ENCODE data around the gene GAPDH. TPM values are rescaled to one million over a fixed set of nuclear protein-coding genes. Genes with fewer than 3 reads are reported as not detected.
"Not testable (repeated sequence)": the region's sequence is repeated elsewhere in the genome, so short reads cannot be mapped to it uniquely, and the experiment has no call there.

The GAPDH gene
- total RNA-seq (100 to 1,000 TPM; 640 to 695 TPM), total RNA-seq (500 to 1,216 reads per million in 2 donors)

DNA sequence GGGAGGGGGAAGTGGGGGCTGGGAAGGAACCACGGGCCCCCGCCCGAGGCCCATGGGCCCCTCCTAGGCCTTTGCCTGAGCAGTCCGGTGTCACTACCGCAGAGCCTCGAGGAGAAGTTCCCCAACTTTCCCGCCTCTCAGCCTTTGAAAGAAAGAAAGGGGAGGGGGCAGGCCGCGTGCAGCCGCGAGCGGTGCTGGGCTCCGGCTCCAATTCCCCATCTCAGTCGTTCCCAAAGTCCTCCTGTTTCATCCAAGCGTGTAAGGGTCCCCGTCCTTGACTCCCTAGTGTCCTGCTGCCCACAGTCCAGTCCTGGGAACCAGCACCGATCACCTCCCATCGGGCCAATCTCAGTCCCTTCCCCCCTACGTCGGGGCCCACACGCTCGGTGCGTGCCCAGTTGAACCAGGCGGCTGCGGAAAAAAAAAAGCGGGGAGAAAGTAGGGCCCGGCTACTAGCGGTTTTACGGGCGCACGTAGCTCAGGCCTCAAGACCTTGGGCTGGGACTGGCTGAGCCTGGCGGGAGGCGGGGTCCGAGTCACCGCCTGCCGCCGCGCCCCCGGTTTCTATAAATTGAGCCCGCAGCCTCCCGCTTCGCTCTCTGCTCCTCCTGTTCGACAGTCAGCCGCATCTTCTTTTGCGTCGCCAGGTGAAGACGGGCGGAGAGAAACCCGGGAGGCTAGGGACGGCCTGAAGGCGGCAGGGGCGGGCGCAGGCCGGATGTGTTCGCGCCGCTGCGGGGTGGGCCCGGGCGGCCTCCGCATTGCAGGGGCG is at the start of gene GAPDH:
TSS of gene GAPDH (plus strand) at position 595 of the 772 bp plus-strand sequence. CDS start 316 bp downstream, outside the sequence.
- Mint-ChIP-seq H3K36me3 (ENCODE audit: low read depth) (peaks cover 9% of the 10 kb centered on the region), H3K4me1 (peaks cover 37% of the 10 kb centered on the region), H3K4me3 (peak within 1 kb of the TSS; percentile 97)

DNA sequence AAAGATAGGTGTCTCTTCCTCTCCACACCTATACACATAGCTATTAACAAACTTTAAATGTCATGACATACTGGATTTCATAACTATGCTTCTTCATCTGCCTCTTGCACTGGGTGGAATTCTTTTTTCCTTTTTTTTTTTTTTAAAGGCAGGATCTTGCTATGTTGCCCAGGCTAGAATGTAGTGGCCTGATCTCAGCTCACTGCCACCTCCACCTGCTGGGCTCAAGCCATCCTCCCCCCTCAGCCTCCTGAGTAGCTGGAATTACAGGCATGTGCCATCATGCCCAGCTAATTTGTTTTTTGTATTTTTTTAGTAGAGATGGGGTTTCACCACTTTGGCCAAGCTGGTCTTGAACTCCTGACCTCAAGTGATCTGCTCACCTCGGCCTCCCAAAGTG is 46.1 kb upstream of the GAPDH start:
- no peaks in the 10 kb centered on the region for H3K9me3 ChIP-seq (ENCODE audit: control insufficient read depth, low read length, poor library complexity, severe bottlenecking)
- Mint-ChIP-seq H3K27me3 (no peaks in the 10 kb centered on the region), H3K36me3 (ENCODE audit: low read depth) (peaks cover 5% of the 10 kb centered on the region), H3K4me3 (no peak overlapping the region), H3K27ac (no peak overlapping the region), H3K4me1 (peaks cover 14% of the 10 kb centered on the region)
- DNase-seq (no peak), ATAC-seq (no peak)

More for the DNA sequence above, at the start of gene GAPDH:
- H3K9me3 ChIP-seq (ENCODE audit: control insufficient read depth, low read length, poor library complexity, severe bottlenecking): no peaks in the 10 kb centered on the region
- ATAC-seq: peak; percentile 50
- Mint-ChIP-seq H3K27me3 (no peaks in the 10 kb centered on the region), H3K27ac (peak within 1 kb of the TSS; percentile 96)
- DNase-seq: peak; percentile 62 to 76 (median 74)

DNA sequence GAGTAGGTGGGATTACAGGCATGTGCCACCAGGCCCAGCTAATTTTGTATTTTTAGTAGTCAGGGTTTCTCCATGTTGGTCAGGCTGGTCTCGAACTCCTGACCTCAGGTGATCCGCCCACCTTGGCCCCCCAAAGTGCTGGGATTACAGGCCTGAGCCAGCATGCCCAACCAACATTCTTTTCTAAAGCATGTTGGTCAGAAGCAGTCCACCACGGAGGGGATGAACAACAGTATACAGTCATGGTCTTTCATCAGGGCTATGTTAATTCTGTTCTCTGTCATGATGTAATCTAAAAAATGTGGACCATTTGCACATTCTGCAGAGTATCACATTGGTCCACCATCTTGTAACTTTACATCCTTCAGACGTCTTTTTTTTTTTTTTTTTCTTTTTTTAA is 44.9 kb upstream of the GAPDH start:
- peaks cover 17% of the 10 kb centered on the region for H3K4me1 Mint-ChIP-seq

DNA sequence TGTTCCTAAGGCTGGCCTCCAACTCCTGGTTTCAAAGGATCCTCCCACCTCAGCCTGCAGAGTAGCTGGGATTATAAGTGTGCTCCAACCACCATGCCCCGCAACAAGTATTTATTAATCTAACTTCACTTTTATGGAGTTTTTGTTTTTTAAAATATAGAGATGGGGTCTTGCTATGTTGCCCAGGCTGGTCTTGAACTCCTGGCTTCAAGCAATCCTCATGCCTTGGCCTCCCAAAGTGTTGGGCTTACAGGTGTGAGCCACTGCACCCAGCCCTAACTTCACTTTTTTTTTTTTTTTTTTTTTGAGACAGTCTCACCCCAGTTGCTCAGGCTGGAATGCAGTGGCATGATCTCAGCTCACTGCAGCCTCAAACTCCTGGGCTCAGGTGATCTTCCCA is 43.6 kb upstream of the GAPDH start:
- H3K27me3 Mint-ChIP-seq; DNase-seq; H3K27ac Mint-ChIP-seq; H3K36me3 Mint-ChIP-seq (ENCODE audit: low read depth); H3K4me3 Mint-ChIP-seq; H3K9me3 ChIP-seq (ENCODE audit: control insufficient read depth, low read length, poor library complexity, severe bottlenecking); ATAC-seq: not testable (repeated sequence)
- peaks cover 28% of the 10 kb centered on the region for H3K4me1 Mint-ChIP-seq

More for the DNA sequence above, 44.9 kb upstream of the GAPDH start:
- H3K4me3 Mint-ChIP-seq: no peak overlapping the region
- H3K9me3 ChIP-seq (ENCODE audit: control insufficient read depth, low read length, poor library complexity, severe bottlenecking): no peaks in the 10 kb centered on the region
- H3K36me3 Mint-ChIP-seq (ENCODE audit: low read depth): peaks cover 7% of the 10 kb centered on the region
- ATAC-seq: no peak
- no peaks in the 10 kb centered on the region for H3K27me3 Mint-ChIP-seq
- no peak for DNase-seq
- no peak overlapping the region for H3K27ac Mint-ChIP-seq

DNA sequence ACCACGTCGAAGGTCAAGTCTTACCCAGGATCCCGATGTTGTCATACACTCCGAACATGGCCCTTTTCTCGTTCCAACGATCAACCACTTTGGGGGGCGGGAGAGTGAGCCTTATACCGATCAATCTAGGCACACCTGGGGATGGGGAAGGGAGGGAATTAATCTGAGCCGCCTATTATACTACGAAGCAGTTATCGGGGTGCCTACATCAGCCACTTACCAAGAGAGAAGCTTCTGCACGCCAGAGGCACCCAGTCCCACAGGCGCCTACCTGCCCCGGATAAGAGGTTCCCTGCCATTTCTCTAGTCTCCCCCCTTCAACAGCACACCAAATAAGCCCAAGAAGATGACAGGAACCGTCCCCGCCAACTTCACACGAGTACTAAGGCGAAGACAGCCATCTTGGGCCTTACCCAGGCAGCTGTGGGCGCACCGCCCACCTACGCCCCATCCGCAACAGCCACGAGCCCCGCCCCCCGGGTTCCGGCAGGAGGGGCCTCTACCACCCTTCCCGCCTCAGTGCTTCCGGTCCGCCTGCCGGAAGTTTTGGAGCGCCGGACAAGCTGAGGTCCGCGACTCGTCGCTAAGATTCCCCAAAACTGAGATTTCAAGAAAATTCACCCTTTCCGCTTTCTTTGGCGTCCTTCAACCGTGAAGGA is 41.4 kb upstream of the GAPDH start, which contains the start of gene MRPL51:
TSS of gene MRPL51 (minus strand) at position 425 of the 659 bp plus-strand sequence. CDS start at position 299, 126 bp downstream.
- no peaks in the 10 kb centered on the region for H3K9me3 ChIP-seq (ENCODE audit: control insufficient read depth, low read length, poor library complexity, severe bottlenecking)
- Mint-ChIP-seq H3K4me1 (peaks cover 31% of the 10 kb centered on the region), H3K4me3 (peak within 1 kb of the TSS; percentile 94), H3K36me3 (ENCODE audit: low read depth) (peaks cover 6% of the 10 kb centered on the region), H3K27ac (peak within 1 kb of the TSS; percentile 93), H3K27me3 (no peaks in the 10 kb centered on the region)
- DNase-seq: peak; percentile 93 to 95 (median 95)
- peak; percentile 81 for ATAC-seq

DNA sequence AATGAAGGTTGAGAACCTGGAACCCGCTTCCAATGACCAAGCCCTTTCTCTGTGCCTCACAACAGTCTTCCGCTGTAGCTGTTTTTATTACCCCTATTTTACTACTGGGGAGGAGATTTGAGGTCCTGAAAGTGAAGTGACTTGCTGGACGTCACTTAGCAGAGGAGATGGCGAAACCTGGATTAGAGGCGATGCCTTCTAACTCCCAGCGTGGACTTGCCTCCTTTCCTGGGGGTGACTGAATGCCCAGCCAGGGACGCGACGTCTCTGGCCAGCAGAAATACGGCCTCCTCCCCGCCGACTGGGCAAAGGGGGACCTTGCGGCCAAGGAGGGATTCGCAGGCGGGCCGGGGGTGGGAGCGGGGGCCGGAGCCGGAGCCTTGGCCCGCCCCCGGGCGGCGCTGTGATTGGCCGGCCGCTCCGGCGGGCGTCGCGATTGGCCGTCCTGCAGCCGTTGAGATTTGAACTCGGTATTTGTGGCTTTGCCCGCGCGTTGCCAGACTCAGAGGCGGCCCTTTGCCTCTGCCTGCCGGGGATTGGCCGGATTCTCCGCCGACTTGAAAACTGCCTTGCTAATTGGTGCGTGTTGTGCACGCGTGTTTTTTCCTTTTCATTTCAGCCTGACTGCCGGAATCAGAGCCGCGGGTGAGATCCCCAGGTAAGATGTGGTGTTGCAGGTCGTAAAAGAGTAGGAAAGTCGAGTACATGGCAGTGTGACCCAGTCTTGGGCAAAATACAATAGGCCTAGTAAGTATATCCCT is 40.6 kb upstream of the GAPDH start, which contains the start of gene NCAPD2:
TSS of gene NCAPD2 (plus strand) at position 606 of the 761 bp plus-strand sequence. CDS start 997 bp downstream, outside the sequence.
- ATAC-seq: peak; percentile 88
- H3K27me3 Mint-ChIP-seq: no peaks in the 10 kb centered on the region
- H3K4me1 Mint-ChIP-seq: peaks cover 31% of the 10 kb centered on the region
- no peaks in the 10 kb centered on the region for H3K9me3 ChIP-seq (ENCODE audit: control insufficient read depth, low read length, poor library complexity, severe bottlenecking)
- H3K4me3 Mint-ChIP-seq: peak within 1 kb of the TSS; percentile 94
- peak; percentile 88 to 92 (median 88) for DNase-seq
- peak within 1 kb of the TSS; percentile 93 for H3K27ac Mint-ChIP-seq
- H3K36me3 Mint-ChIP-seq (ENCODE audit: low read depth): peaks cover 4% of the 10 kb centered on the region

DNA sequence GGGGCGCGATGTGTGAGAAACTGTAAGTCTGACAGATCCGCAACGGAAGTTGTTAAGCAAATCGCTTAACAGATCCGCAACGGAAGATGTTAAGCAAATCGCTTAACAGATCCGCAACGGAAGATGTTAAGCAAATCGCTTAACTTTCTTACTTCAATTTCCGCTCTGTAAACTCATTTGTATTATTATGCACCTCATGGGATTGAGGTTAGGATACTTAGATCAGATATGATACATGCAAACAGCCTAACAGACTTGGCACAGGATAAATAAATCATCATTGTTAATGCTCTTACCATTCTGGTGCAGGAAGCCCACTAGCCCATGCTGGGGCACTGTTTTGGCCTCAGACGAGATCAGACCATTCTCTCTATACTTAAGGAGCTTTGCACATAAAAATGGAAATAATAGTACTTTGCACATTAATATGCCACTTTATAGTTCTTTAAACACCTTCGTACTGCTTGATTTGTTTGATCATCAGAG is 40.0 kb upstream of the GAPDH start:
- Mint-ChIP-seq H3K27ac (peak overlapping the region; percentile 93), H3K27me3 (no peaks in the 10 kb centered on the region), H3K36me3 (ENCODE audit: low read depth) (peaks cover 4% of the 10 kb centered on the region), H3K4me1 (peaks cover 31% of the 10 kb centered on the region), H3K4me3 (peak overlapping the region; percentile 94)
- no peak for DNase-seq
- ATAC-seq: peak; percentile 1
- no peaks in the 10 kb centered on the region for H3K9me3 ChIP-seq (ENCODE audit: control insufficient read depth, low read length, poor library complexity, severe bottlenecking)

DNA sequence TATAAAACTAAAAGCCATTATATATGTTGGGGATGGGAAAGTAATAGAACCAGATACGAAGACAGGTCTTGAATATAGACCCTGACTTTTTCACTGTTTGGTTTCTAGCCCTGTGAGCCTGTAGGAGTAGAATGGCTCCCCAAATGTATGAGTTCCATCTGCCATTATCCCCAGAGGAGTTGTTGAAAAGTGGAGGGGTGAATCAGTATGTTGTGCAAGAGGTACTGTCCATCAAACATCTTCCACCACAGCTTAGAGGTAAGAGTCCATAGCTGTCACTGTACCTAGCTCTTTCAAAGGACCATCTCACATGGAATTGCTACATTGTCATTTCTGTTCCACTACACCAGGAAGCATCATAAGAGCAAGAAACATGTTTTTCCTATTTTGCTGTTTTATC is 39.3 kb upstream of the GAPDH start:
- H3K27me3 Mint-ChIP-seq: no peaks in the 10 kb centered on the region
- peaks cover 31% of the 10 kb centered on the region for H3K4me1 Mint-ChIP-seq
- H3K36me3 Mint-ChIP-seq (ENCODE audit: low read depth): peaks cover 4% of the 10 kb centered on the region
- H3K27ac Mint-ChIP-seq: peak overlapping the region; percentile 93
- no peaks in the 10 kb centered on the region for H3K9me3 ChIP-seq (ENCODE audit: control insufficient read depth, low read length, poor library complexity, severe bottlenecking)
- ATAC-seq (no peak), DNase-seq (no peak)
- peak overlapping the region; percentile 94 for H3K4me3 Mint-ChIP-seq

DNA sequence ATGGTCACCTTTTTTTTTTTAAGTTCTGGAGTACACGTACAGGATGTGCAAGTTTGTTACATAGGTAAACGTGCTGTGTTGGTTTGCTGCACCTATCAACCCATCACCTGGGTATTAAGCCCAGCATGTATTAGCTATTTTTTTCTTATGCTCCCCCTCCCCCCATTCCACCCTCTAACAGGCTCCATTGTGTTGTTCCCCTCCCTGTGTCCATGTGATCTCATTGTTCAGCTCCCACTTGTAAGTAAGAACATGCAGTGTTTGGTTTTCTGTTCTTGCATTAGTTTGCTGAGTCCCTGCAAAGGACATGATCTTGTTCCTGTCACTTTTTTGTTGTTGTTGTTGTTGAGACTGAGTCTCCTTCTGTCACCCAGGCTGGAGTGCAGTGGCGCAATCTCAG is 37.0 kb upstream of the GAPDH start:
- H3K27me3 Mint-ChIP-seq; DNase-seq; H3K36me3 Mint-ChIP-seq (ENCODE audit: low read depth); H3K4me3 Mint-ChIP-seq; H3K27ac Mint-ChIP-seq; H3K9me3 ChIP-seq (ENCODE audit: control insufficient read depth, low read length, poor library complexity, severe bottlenecking); ATAC-seq: not testable (repeated sequence)
- peaks cover 25% of the 10 kb centered on the region for H3K4me1 Mint-ChIP-seq

DNA sequence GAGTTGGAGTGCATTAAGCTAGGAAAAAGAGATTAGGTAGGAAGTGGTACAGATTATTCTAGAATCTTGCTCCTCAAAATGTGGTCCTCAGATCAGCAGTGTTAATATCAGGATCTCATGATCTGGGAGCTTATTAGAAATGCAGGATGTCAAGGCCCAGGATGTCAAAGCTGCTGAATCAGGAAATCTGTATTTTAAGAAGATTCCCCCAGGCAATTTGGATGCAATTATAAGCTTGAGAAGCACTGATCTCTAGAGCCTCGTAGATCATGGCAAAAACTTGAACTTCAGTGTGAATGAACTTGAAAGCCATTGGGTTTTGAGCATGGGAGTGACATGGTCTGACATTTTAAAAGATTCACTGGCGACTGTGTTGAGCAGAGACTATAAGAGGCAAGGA is 33.9 kb upstream of the GAPDH start:
- H3K9me3 ChIP-seq (ENCODE audit: control insufficient read depth, low read length, poor library complexity, severe bottlenecking): no peaks in the 10 kb centered on the region
- ATAC-seq (no peak), DNase-seq (no peak)
- Mint-ChIP-seq H3K4me3 (no peak overlapping the region), H3K27me3 (no peaks in the 10 kb centered on the region), H3K4me1 (peaks cover 3% of the 10 kb centered on the region), H3K36me3 (ENCODE audit: low read depth) (no peaks in the 10 kb centered on the region), H3K27ac (no peak overlapping the region)

DNA sequence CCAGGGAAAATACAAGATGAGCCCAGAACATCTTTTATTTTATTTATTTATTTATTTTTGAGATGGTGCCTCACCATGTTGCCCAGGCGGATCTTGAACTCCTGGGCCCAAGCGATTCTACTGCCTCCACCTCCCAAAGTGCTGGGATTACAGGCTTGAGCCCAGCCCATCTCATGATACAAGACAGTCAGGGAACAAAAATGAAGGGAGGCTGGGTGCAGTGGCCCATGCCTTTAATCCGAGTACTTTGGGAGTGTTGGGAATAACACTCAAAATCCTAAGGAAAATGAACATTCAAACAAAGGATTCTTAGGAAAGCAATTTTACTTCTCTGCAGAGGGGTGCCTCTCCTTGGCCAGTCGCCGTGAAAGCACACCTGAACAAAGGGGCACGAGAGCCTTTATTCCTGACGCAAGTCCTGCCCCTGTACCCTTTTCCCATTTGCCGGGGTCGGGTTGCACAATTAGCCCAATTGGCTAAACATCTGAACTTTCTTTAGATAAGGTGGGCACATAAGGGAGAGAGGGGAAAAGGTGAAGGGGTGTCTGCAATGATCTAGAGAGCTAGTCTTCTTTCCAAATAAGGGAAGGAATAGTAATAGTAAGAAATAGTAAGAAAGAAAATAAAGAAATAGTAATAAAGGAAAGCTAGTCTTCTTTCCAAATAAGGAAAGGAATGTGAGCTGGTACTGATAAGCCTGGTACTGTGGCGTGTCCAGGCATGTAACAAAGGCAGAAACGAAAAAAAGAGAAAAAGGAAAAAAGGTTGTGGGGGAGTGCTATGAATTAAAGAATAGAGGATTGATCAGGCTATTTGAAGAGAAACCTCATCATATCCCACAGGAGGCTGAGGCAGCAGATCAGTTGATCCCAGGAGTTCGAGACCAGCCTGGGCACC is 27.0 kb upstream of the GAPDH start:
- peaks cover 2% of the 10 kb centered on the region for H3K4me1 Mint-ChIP-seq
- H3K27me3 Mint-ChIP-seq: no peaks in the 10 kb centered on the region
- H3K27ac Mint-ChIP-seq: peak overlapping the region; percentile 54
- no peak for DNase-seq
- no peak for ATAC-seq
- H3K4me3 Mint-ChIP-seq: no peak overlapping the region
- H3K9me3 ChIP-seq (ENCODE audit: control insufficient read depth, low read length, poor library complexity, severe bottlenecking): no peaks in the 10 kb centered on the region
- H3K36me3 Mint-ChIP-seq (ENCODE audit: low read depth): peaks cover 5% of the 10 kb centered on the region

DNA sequence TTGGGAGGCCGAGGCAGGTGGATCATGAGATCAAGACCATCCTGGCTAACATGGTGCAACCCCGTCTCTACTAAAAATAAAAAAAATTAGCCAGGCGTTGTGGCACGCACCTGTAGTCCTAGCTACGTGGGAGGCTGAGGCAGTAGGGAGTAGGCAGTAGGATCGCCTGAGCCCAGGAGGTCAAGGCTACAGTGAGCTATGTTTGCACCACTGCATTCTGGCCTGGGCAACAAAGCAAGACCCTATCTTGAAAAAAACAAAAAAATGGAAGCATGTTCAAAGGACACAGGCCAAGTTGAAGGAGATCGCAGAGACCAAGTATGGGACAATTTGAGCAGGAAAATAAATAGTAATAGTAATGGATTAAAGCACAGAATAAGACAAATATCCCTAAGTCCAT is 26.2 kb upstream of the GAPDH start:
- no peak for ATAC-seq
- H3K9me3 ChIP-seq (ENCODE audit: control insufficient read depth, low read length, poor library complexity, severe bottlenecking): no peaks in the 10 kb centered on the region
- Mint-ChIP-seq H3K4me3 (no peak overlapping the region), H3K27ac (peak overlapping the region; percentile 54), H3K36me3 (ENCODE audit: low read depth) (peaks cover 11% of the 10 kb centered on the region), H3K27me3 (no peaks in the 10 kb centered on the region), H3K4me1 (peaks cover 2% of the 10 kb centered on the region)
- DNase-seq: no peak

Measured in T-helper 17 cell (primary cell).